ENCODE data around the gene ABI3BP. TPM values are rescaled to one million over a fixed set of nuclear protein-coding genes. Genes with fewer than 3 reads are reported as not detected.
A peak's percentile ranks its signal among the peaks of the same experiment; 100 is the strongest.

ABI3BP gene
- total and polyA plus RNA-seq, 9 donors: 176 to 605 (median 300) TPM

GRCh38 chr3:100775226-100775625 is 218.0 kb downstream of the ABI3BP start:
- Histone ChIP-seq H3K36me3 (ENCODE audit: control insufficient read depth, insufficient read depth, low read length) (peaks cover 43% of the 10 kb centered on the region), H3K4me1 (ENCODE audit: control insufficient read depth, insufficient read depth, low read length) (no peaks in the 10 kb centered on the region), H3K9me3 (replicated peaks; ENCODE audit: control insufficient read depth, low read depth, low read length) (no peaks in the 10 kb centered on the region), H3K27ac (ENCODE audit: low read length) (no peak overlapping the region), H3K4me3 (ENCODE audit: low read length) (no peak overlapping the region), H3K27me3 (ENCODE audit: control insufficient read depth, insufficient read depth, low read length) (no peaks in the 10 kb centered on the region)
- 91% methylated on average over 3 of the region's 3 CpGs for WGBS (ENCODE audit: insufficient coverage)
- peak; percentile 32 for DNase-seq

DNA sequence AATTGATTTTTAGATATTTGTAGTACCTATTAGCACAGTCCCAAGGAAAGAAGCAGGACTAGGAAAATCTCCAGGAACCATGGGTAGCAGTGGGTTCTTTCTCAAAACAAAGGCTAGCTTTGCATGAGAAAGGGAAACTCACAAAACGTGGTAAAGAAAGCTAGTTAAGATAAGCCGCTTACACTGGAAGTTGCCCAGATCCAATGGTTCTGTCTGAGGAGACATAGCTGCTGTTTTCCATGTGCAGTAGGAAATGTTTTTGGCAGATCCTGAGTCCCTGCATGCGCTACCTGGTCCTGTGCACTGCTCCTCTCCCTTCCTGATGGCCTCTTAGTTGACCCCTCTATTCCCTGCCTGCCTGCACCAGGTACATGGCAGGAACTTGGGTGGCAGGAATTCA is 223.5 kb downstream of the ABI3BP start:
- H3K4me3 ChIP-seq (ENCODE audit: low read length): no peak overlapping the region
- WGBS (ENCODE audit: insufficient coverage): 73% methylated on average over 3 of the region's 3 CpGs

DNA sequence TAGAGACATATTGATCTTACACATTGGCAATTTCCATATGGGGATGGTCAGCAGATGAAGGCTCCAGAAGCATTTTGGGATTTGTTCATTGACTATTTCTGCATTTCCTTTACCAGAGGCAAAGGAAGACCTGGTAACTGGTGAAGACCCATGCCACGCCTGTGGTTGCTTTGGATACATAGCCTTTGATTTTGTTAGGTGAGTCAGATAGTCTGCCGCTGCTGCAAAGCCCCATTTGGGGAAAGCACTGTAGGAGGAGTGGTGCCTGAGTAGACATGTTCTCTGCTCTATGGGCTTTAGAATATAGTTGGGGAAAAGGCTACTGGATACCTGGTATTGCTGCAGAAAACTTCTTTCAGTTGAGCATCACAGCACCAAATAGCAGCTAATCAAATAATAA is 227.2 kb downstream of the ABI3BP start:
- Histone ChIP-seq H3K36me3 (ENCODE audit: control insufficient read depth, insufficient read depth, low read length) (peaks cover 16% of the 10 kb centered on the region), H3K27ac (ENCODE audit: low read length) (no peak overlapping the region), H3K4me3 (ENCODE audit: low read length) (no peak overlapping the region), H3K27me3 (ENCODE audit: control insufficient read depth, insufficient read depth, low read length) (no peaks in the 10 kb centered on the region), H3K9me3 (replicated peaks; ENCODE audit: control insufficient read depth, low read depth, low read length) (no peaks in the 10 kb centered on the region), H3K4me1 (ENCODE audit: control insufficient read depth, insufficient read depth, low read length) (peaks cover 3% of the 10 kb centered on the region)
- no peak for DNase-seq
- whole genome bisulfite sequencing (ENCODE audit: insufficient coverage): 92% methylated on average over 2 of the region's 2 CpGs

More for the DNA sequence above, 223.5 kb downstream of the ABI3BP start:
- H3K4me1 ChIP-seq (ENCODE audit: control insufficient read depth, insufficient read depth, low read length): no peaks in the 10 kb centered on the region
- H3K27ac ChIP-seq (ENCODE audit: low read length): no peak overlapping the region
- DNase-seq: no peak
- H3K36me3 ChIP-seq (ENCODE audit: control insufficient read depth, insufficient read depth, low read length): peaks cover 17% of the 10 kb centered on the region
- H3K9me3 ChIP-seq (replicated peaks; ENCODE audit: control insufficient read depth, low read depth, low read length): no peaks in the 10 kb centered on the region
- no peaks in the 10 kb centered on the region for H3K27me3 ChIP-seq (ENCODE audit: control insufficient read depth, insufficient read depth, low read length)

DNA sequence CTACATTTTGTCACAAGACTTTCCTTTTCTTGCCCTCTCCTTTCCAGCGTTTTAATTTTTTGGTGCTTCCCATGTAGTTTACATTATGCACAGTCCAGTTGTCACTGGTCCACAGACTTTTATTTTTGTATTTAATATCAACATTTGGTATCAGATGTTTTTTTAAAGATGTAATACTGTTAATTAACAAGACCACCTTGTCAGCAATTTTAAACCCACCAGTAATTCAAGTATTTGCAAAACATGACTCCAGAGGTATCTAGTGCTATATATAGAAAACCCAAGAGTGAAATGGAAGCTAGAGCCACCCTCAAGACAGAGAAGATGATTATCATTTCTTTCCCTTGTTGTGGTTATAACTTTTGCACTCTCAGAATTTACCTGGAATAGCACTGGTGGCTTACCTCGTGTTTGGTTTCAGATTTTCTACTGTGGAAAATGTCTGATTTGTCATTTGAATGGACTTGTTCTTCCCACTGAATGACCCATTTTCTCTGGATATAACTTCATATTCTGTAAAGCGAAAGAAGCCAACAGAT is 227.7 kb downstream of the ABI3BP start:
- Histone ChIP-seq H3K27ac (ENCODE audit: low read length) (no peak overlapping the region), H3K27me3 (ENCODE audit: control insufficient read depth, insufficient read depth, low read length) (no peaks in the 10 kb centered on the region), H3K36me3 (ENCODE audit: control insufficient read depth, insufficient read depth, low read length) (peaks cover 13% of the 10 kb centered on the region), H3K9me3 (replicated peaks; ENCODE audit: control insufficient read depth, low read depth, low read length) (no peaks in the 10 kb centered on the region), H3K4me3 (ENCODE audit: low read length) (no peak overlapping the region), H3K4me1 (ENCODE audit: control insufficient read depth, insufficient read depth, low read length) (peaks cover 4% of the 10 kb centered on the region)
- no peak for DNase-seq
- WGBS (ENCODE audit: insufficient coverage): no CpG with 5 or more reads among the region's 3 CpGs

- Histone ChIP-seq H3K36me3 (ENCODE audit: control insufficient read depth, insufficient read depth, low read length) (peaks cover 7% of the 10 kb centered on the region), H3K27me3 (ENCODE audit: control insufficient read depth, insufficient read depth, low read length) (no peaks in the 10 kb centered on the region), H3K27ac (ENCODE audit: low read length) (no peak overlapping the region), H3K4me1 (ENCODE audit: control insufficient read depth, insufficient read depth, low read length) (peaks cover 9% of the 10 kb centered on the region), H3K4me3 (ENCODE audit: low read length) (no peak overlapping the region), H3K9me3 (replicated peaks; ENCODE audit: control insufficient read depth, low read depth, low read length) (no peaks in the 10 kb centered on the region)
- no peak for DNase-seq
Measured at GRCh38 chr3:100761951-100762350, 231.3 kb downstream of the ABI3BP start.

GRCh38 chr3:100761211-100761942 is 231.8 kb downstream of the ABI3BP start:
- Histone ChIP-seq H3K27me3 (ENCODE audit: control insufficient read depth, insufficient read depth, low read length) (no peaks in the 10 kb centered on the region), H3K27ac (ENCODE audit: low read length) (peak overlapping the region; percentile 86), H3K36me3 (ENCODE audit: control insufficient read depth, insufficient read depth, low read length) (peaks cover 7% of the 10 kb centered on the region), H3K4me3 (ENCODE audit: low read length) (no peak overlapping the region), H3K4me1 (ENCODE audit: control insufficient read depth, insufficient read depth, low read length) (peaks cover 9% of the 10 kb centered on the region), H3K9me3 (replicated peaks; ENCODE audit: control insufficient read depth, low read depth, low read length) (no peaks in the 10 kb centered on the region)
- DNase-seq: peak; percentile 24
- no CpG with 5 or more reads among the region's 1 CpG for WGBS (ENCODE audit: insufficient coverage)

GRCh38 chr3:100760377-100760776 is 232.8 kb downstream of the ABI3BP start:
- no peaks in the 10 kb centered on the region for H3K9me3 ChIP-seq (replicated peaks; ENCODE audit: control insufficient read depth, low read depth, low read length)
- DNase-seq: no peak
- H3K27me3 ChIP-seq (ENCODE audit: control insufficient read depth, insufficient read depth, low read length): no peaks in the 10 kb centered on the region
- peaks cover 12% of the 10 kb centered on the region for H3K4me1 ChIP-seq (ENCODE audit: control insufficient read depth, insufficient read depth, low read length)
- H3K4me3 ChIP-seq (ENCODE audit: low read length): no peak overlapping the region
- no CpG with 5 or more reads among the region's 4 CpGs for WGBS (ENCODE audit: insufficient coverage)
- H3K27ac ChIP-seq (ENCODE audit: low read length): peak overlapping the region; percentile 86
- peaks cover 4% of the 10 kb centered on the region for H3K36me3 ChIP-seq (ENCODE audit: control insufficient read depth, insufficient read depth, low read length)

GRCh38 chr3:100759950-100760349 is 233.3 kb downstream of the ABI3BP start:
- Histone ChIP-seq H3K4me3 (ENCODE audit: low read length) (no peak overlapping the region), H3K4me1 (ENCODE audit: control insufficient read depth, insufficient read depth, low read length) (peaks cover 12% of the 10 kb centered on the region), H3K27me3 (ENCODE audit: control insufficient read depth, insufficient read depth, low read length) (no peaks in the 10 kb centered on the region), H3K9me3 (replicated peaks; ENCODE audit: control insufficient read depth, low read depth, low read length) (no peaks in the 10 kb centered on the region), H3K27ac (ENCODE audit: low read length) (peak overlapping the region; percentile 86), H3K36me3 (ENCODE audit: control insufficient read depth, insufficient read depth, low read length) (peaks cover 8% of the 10 kb centered on the region)
- DNase-seq: peak; percentile 93

DNA sequence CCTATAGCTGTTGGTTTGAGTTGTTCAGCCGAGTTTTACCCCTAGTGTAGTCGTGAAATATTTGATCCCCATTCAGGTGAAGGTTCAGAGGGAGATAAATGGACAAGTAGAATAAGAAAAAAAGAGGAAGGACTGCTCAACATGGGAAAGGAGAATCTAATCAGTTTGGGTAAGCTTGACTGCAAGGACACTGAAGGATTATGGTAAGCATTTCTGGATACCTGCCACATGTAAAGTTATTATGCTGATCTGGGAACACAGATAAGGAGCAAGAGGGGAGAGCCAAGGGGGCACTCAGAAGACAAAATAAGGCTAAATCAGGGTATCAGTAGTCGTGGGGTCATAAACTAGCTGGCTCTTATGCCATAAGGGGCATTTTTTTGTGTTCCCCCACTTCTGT is 234.1 kb downstream of the ABI3BP start:
- H3K9me3 ChIP-seq (replicated peaks; ENCODE audit: control insufficient read depth, low read depth, low read length): no peaks in the 10 kb centered on the region
- WGBS (ENCODE audit: insufficient coverage): 62% methylated on average over 2 of the region's 3 CpGs

DNA sequence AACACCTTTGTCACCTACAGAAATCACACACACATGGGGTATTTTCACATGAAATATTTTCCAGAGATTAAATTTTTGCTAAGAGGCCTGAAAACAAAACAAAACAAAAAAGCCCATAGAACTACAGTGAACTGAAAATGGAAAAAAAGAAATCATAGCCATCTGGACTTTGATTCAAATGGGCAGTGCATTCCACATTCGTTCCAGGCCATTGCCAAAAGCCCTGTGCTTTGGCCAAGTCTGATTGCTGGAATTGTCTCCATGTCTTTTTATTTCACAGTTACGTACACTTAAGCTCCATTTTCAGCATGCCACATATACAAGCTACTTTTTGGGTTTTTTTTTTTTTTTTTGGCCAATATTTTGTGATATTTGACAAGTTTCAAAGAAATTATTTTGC is 236.8 kb downstream of the ABI3BP start:
- Histone ChIP-seq H3K27ac (ENCODE audit: low read length) (peak overlapping the region; percentile 81), H3K9me3 (replicated peaks; ENCODE audit: control insufficient read depth, low read depth, low read length) (no peaks in the 10 kb centered on the region), H3K4me3 (ENCODE audit: low read length) (no peak overlapping the region), H3K4me1 (ENCODE audit: control insufficient read depth, insufficient read depth, low read length) (peaks cover 12% of the 10 kb centered on the region), H3K36me3 (ENCODE audit: control insufficient read depth, insufficient read depth, low read length) (peaks cover 15% of the 10 kb centered on the region), H3K27me3 (ENCODE audit: control insufficient read depth, insufficient read depth, low read length) (no peaks in the 10 kb centered on the region)
- WGBS (ENCODE audit: insufficient coverage): 50% methylated on average over 1 of the region's 2 CpGs
- peak; percentile 91 for DNase-seq

More for the DNA sequence above, 234.1 kb downstream of the ABI3BP start:
- peak; percentile 16 for DNase-seq
- Histone ChIP-seq H3K4me1 (ENCODE audit: control insufficient read depth, insufficient read depth, low read length) (peaks cover 12% of the 10 kb centered on the region), H3K27me3 (ENCODE audit: control insufficient read depth, insufficient read depth, low read length) (no peaks in the 10 kb centered on the region), H3K27ac (ENCODE audit: low read length) (peak overlapping the region; percentile 86), H3K4me3 (ENCODE audit: low read length) (no peak overlapping the region), H3K36me3 (ENCODE audit: control insufficient read depth, insufficient read depth, low read length) (peaks cover 8% of the 10 kb centered on the region)
